NCI-H2029 (cell line): ENCODE measurements around the gene CA10.
A peak's percentile ranks its signal among the peaks of the same experiment; 100 is the strongest.

ENCODE experiments used
- DNase-seq: peaks from one replicate; lab custom pipeline; 2025; lab: John Stamatoyannopoulos, UW

The CA10 gene

GRCh38 chr17:51597345-51597744, 561.2 kb downstream of the CA10 start:
- no peak for DNase-seq

- DNase-seq = no peak
These were observed 562.6 kb downstream of the CA10 start for GRCh38 chr17:51595826-51596398.

- DNase-seq = peak; percentile 83
These were observed 568.4 kb downstream of the CA10 start for GRCh38 chr17:51590071-51590656.

GRCh38 chr17:51588063-51588462, 570.5 kb downstream of the CA10 start:
- DNase-seq = no peak

- DNase-seq = no peak
These were observed 571.0 kb downstream of the CA10 start for GRCh38 chr17:51587516-51587915.

GRCh38 chr17:51585514-51586104, 572.9 kb downstream of the CA10 start:
- no peak for DNase-seq

- DNase-seq = no peak
These were observed 577.6 kb downstream of the CA10 start for GRCh38 chr17:51580869-51581268.
